ENCODE measurements around the gene RBM39. TPM values are rescaled to one million over a fixed set of nuclear protein-coding genes. Genes with fewer than 3 reads are reported as not detected.

Gene RBM39
- total and polyA plus RNA-seq, 9 of the 15 experiments (the other 6 are each of a cell fraction or from before 2014, with no cell fraction given), result 143 to 319 (median 228) TPM

DNA sequence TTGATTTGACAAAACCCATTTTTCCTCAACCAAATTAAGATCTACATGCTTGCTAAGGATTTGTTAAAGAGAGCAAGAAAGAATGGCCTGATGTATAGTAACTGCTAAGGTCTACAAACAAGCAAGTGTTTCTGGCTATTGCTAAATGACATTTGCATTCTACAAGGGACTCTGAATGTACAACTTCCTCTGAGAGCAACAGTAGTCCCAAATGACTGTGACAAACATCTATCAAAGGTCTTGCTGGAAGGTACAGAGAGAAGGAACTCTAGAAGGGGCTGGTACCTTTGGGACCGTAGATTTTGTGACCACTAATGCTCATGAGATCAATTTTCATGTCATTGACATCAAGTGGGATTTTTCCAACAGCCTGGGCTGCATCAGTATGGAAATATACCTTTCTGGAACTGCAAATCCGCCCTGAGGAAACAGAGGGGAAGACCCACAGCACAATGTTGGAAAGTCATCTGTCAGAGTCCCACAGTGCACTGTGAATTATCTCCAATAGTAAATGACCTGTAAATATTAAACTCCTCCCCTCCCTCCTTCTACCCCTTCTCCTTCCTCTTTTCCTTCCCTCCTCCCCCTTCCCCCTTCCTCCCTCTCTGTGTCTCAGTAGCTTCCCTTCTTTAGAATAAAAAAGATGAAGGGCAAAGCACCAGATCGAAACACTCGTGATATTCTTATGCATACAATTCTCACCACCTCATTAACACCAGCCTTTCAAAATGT lies 61.4 kb downstream of the RBM39 start:
- H3K27ac ChIP-seq (ENCODE audit: extremely low read depth, low read depth, low read length), result no peak overlapping the region
- TF ChIP-seq ZNF263 (CRISPR knock-in tag; IDR thresholded peaks at IDR 0.05; ENCODE audit: borderline replicate concordance), result peak; percentile 87
- TF ChIP-seq, protein P1, sequence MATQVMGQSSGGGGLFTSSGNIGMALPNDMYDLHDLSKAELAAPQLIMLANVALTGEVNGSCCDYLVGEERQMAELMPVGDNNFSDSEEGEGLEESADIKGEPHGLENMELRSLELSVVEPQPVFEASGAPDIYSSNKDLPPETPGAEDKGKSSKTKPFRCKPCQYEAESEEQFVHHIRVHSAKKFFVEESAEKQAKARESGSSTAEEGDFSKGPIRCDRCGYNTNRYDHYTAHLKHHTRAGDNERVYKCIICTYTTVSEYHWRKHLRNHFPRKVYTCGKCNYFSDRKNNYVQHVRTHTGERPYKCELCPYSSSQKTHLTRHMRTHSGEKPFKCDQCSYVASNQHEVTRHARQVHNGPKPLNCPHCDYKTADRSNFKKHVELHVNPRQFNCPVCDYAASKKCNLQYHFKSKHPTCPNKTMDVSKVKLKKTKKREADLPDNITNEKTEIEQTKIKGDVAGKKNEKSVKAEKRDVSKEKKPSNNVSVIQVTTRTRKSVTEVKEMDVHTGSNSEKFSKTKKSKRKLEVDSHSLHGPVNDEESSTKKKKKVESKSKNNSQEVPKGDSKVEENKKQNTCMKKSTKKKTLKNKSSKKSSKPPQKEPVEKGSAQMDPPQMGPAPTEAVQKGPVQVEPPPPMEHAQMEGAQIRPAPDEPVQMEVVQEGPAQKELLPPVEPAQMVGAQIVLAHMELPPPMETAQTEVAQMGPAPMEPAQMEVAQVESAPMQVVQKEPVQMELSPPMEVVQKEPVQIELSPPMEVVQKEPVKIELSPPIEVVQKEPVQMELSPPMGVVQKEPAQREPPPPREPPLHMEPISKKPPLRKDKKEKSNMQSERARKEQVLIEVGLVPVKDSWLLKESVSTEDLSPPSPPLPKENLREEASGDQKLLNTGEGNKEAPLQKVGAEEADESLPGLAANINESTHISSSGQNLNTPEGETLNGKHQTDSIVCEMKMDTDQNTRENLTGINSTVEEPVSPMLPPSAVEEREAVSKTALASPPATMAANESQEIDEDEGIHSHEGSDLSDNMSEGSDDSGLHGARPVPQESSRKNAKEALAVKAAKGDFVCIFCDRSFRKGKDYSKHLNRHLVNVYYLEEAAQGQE (IDR thresholded peaks at IDR 0.05; ENCODE audit: borderline replicate concordance), result no peak
- TF ChIP-seq, protein P1 (CRISPR knock-in tag; IDR thresholded peaks at IDR 0.05; ENCODE audit: low read depth), result no peak
- H3K27me3 ChIP-seq (ENCODE audit: control insufficient read depth in 2 of 2, insufficient read depth in 2 of 2, low read length in 2 of 2), result no peaks in the 10 kb centered on the region
- H3K4me3 ChIP-seq, result no peak overlapping the region
- ATAC-seq (peak; percentile 58; the same call in 2 of the 3 replicates), DNase-seq (ENCODE audit: extremely low read depth in 1 of 4, low spot score in 3 of 4) (no peak), FAIRE-seq (no peak)
- H3K4me1 ChIP-seq (replicated peaks in 1 of 2; ENCODE audit: control insufficient read depth in 2 of 2, insufficient read depth in 2 of 2, low read length in 2 of 2), result no peaks in the 10 kb centered on the region
- ChIA-PET CTCF (ENCODE audit: low intra/inter-chr PET ratio) (no interaction called here), POLR2A (interaction anchor here (0.6 to 1.3 kb wide), 3 partner anchors 10 to 22 kb away, joined by 3 read pairs; partner anchors contain the start of gene ROMO1)
- WGBS (ENCODE audit: insufficient coverage, low coverage, missing lambda C conversion rate), result 66% methylated on average over 4 of the region's 4 CpGs
- H3K9me3 ChIP-seq (replicated peaks; ENCODE audit: control insufficient read depth, insufficient read depth, low read depth, low read length), result no peaks in the 10 kb centered on the region
- no peak overlapping the region for H3K9ac ChIP-seq (ENCODE audit: insufficient read depth in 1 of 2, low read depth in 2 of 2, low read length in 2 of 2)
- no TSS peak for BruUV-seq (replicated peaks)
- no peak overlapping the region for H2AFZ ChIP-seq (ENCODE audit: low read depth, low read length)
- no peaks in the 10 kb centered on the region for H3K79me2 ChIP-seq (ENCODE audit: control insufficient read depth, insufficient read depth, low read length)
- H4K20me1 ChIP-seq (replicated peaks; ENCODE audit: control insufficient read depth, insufficient read depth, low read length), result no peaks in the 10 kb centered on the region
- H3K4me2 ChIP-seq (ENCODE audit: insufficient read depth, low read length), result no peak overlapping the region
- intact Hi-C loops (cut with micrococcal nuclease) (no loop called here), in situ Hi-C loops (cut with MboI) (no loop called here)
- H3K36me3 ChIP-seq (ENCODE audit: control insufficient read depth, insufficient read depth, low read length), result peaks cover 32% of the 10 kb centered on the region; the same call in 2 of the 3 replicates
- H3K9me1 ChIP-seq (ENCODE audit: control insufficient read depth, insufficient read depth, low read length), result no peaks in the 10 kb centered on the region
